HPDE6-E6E7 (cell line): Measurements from ENCODE around the gene SMCO1.
"Not testable (repeated sequence)": the region's sequence is repeated elsewhere in the genome, so short reads cannot be mapped to it uniquely, and the experiment has no call there.

Source experiments
- DNase-seq: peaks from one replicate; pipeline ENCODE4 v3.0.0; 2011; ENCODE audit warnings: missing footprints; ENCODE audit errors: extremely low spot score

SMCO1 gene, protein sequence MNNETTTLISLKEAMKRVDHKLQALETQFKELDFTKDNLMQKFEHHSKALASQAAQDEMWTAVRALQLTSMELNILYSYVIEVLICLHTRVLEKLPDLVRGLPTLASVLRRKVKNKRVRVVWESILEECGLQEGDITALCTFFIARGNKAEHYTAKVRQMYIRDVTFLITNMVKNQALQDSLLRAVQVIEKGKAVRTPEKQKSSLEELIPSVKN

DNA sequence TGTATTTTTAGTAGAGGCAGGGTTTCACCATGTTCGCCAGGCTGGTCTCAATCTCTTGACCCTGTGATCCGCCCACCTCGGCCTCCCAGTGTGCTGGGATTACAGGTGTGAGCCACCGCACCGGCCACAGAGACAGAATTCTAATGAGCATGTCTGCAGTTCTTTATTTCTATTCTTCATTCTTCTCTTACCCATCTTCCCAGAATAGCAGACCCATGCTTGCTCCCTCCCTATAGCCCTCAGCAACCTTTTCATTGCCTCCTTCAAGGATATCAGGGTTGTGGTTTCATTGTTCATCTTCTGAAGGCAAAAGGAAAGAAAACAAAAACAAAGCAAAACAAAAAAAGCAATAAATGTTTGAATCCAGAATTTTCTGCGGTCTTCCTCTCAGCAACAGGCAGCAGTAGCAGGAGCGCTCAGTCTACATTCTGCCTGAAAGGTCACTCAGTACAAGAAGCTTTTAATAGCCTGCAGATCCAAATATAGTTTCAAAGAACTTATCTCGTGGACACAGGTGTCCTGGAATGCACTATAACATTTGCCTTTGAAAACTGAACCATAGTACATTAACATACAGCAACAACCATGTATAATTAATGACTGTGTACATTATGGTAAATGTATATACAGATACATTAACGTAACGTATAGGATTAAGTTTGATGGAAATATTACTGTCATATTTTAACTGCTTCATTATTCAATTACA, at the start of gene SMCO1:
TSS of gene SMCO1 (minus strand) at position 434 of the 709 bp plus-strand sequence. CDS start at position 297, 137 bp downstream.
- no peak for DNase-seq

DNA sequence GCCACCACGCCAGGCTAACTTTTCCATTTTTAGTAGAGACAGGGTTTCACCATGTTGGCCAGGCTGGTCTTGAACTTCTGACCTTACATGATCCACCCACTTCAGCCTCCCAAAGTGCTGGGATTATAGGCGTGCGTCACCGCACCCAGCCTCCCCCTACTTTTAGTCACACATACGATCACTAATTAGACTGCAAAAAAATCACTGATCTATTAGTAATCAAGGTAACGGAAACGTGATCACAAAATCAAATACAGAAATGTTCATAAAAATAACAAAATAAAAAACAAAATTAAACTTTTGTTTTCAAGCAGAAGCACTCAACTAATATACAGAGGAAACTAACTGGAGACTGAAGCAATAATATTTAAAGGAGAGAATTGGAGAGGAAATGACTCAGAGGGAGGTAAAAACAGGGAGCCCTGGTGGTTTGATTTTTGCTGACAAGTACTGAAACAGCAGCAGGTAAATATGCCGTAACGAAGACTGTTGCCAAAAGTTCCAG, 48.6 kb upstream of the SMCO1 start:
- peak; percentile 81 for DNase-seq

DNA sequence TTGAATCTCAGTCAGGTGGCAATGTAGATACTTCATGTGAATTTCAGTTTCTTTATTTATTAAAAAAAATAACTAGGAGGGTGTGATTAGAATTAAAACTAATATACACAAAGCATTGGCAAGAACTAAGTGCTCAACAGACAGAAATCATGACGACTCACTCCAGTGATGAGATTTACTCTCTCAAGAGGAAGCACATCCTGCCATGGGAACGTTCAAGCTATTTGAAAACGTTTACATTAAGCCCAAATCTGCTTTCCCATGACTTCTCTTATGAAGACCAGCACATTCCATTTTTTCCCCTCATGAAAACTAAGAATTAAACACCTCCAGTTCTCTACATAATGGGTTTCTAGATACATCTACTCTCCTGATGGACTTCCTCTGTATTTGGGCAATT, 44.7 kb upstream of the SMCO1 start:
- no peak for DNase-seq

DNA sequence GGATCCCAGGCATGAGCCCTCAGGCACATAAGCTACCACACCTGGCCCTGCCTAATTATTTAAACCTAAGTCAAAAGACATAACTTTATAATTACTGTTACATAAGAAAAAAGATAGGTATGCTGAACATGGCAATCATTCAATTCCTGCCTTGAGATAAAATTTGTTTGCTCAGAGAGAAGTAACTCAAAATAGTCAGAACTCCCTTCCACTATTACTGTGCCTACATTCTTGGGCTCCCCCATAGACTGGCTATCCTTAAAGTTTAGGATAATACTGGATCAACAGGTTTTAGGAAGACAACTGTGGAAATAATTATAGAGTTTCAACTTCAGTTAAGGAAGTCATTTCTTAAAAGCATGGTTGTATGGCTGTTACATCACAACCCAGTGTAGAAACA, 43.3 kb upstream of the SMCO1 start:
- DNase-seq: no peak

DNA sequence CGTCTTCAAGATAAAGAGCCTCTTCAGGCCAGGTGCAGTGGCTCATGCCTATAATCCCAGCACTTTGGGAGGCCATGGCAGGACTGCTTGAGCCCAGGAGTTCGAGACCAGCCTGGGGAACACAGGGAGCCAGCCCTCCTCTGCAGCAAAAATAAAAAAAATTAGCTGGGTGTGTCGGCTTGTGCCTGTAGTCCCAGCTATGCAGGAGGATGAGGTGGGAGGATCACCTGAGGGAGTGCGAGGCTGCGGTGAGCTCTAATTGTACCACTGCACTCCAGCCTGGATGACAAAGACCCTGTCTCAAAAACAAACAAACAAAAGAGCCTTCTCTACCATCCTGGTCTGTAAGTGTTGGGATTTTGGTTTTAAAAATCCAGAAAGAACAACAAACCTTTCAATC, 42.1 kb upstream of the SMCO1 start:
- no peak for DNase-seq

DNA sequence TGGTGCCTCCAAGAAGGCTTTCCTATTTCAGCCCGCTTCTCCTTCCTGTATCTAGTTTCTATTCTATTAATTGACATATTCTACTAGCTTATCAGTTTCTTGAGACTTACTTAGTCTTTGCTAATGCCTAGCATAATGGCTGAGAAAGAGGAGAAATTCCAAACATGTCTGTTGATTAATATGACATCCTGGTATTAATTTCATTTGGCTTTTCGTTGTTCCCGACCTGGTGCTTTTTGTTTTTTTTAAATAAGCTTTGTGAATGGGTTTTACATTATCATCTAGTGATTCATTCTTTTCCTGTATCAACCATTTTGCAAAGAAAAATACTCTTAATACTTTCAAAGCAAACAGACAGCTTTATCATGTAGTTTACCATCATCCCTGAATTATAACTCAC, 40.1 kb upstream of the SMCO1 start:
- DNase-seq: no peak

DNA sequence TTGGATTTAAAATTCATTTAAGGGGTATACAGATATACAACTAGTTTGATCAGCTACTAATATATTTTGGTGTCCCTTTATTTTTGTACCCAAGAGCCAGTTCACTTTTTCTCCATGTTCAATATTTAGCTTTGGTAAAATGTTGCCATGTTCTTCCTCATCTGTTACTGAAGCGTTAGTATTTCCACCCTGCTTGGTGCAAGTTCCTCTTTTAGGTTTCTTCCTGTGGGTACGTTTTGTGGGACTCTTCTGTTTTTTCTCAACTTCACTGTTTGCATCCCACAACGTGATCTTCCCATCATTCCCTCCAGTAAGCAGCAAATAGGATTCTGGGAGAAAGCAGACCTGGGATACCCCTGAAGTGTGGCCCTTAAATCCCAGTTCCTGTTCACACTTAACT, 39.1 kb upstream of the SMCO1 start:
- no peak for DNase-seq

DNA sequence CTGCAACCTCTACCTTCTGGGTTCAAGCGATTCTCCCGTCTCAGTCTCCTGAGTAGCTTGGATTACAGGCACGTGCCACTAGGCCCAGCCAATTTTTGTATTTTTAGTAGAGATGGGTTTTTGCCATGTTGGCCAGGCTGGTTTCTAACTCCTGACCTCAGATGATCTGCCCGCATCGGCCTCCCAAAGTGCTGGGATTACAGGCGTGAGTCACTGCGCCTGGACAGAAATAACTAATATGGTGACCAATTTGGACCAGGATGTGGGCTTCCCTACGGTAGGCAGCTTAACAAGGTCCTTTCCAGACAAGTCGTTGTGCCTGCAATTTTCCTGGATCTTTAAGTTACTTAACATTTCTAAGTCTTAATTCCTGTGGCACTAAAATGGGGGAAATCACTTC, 38.4 kb upstream of the SMCO1 start:
- no peak for DNase-seq

DNA sequence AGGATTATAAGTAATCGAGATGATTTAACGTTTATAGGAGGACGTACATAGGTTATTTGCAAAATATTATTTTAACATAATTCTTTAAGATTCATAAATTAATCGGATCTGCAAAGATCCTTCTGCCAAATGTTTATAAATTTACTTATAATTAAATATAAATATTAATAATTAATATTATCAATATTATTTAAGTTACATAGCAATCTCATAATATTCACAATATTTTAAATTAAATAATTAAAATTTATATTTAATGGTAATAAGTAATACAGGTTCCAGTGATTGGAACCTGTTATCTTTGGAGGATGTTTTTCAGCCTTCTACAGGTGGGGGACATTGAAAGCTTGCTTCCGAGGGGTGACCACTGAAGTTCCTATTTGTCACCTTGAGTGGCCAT, 37.1 kb upstream of the SMCO1 start:
- no peak for DNase-seq

DNA sequence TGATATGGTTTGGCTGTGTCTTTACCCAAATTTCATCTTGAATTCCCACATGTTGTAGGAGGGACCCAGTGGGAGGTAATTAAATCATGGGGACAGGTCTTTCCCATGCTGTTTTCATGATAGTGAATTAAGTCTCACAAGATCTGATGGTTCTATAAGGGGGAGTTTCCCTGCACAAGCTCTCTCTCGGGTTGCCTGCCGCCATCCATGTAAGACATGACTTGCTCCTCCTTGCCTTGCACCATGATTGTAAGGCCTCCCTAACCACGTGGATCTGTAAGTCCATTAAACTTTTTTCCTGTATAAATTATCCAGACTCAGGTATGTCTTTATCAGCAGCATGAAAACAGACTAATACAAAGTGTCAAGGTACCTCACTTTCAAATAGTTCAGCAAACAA, 35.0 kb upstream of the SMCO1 start:
- not testable (repeated sequence) for DNase-seq

DNA sequence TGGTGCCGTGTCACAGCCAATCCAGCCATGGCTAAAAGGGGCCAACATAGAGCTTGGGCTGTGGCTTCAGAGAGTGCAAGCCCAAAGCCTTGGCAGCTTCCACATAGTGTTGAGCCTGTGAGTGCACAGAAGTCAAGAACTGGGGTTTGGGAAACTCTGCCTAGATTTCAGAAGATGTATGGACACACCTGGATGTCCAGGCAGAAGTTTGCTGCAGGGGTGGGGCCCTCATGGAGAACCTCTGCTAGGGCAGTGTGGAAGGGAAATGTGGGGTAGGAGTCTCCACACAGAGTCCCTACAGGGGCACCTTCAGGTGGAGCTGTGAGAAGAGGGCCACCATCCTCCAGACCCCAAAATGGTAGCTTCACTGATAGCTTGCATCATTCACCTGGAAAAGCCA, 34.2 kb upstream of the SMCO1 start:
- DNase-seq: not testable (repeated sequence)

DNA sequence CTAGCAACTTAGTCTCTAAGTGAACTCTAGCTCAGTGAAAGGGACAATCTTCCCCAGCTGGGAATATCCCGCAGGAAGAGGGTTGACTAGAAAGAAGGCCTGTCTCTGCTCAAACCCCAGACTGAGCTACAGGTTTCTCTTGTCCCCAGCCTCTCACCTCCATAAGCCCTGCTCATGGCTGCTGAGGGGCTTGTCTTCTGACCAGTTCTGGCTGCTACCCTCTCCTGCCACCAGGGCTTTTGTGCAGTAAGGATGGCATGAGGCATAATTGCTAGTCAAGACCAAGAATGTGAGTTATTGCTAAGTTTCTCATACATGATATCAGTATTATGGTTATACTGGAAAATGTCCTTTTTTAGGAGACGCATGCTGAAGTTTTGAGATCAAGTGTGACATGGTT, 31.9 kb upstream of the SMCO1 start:
- no peak for DNase-seq

DNA sequence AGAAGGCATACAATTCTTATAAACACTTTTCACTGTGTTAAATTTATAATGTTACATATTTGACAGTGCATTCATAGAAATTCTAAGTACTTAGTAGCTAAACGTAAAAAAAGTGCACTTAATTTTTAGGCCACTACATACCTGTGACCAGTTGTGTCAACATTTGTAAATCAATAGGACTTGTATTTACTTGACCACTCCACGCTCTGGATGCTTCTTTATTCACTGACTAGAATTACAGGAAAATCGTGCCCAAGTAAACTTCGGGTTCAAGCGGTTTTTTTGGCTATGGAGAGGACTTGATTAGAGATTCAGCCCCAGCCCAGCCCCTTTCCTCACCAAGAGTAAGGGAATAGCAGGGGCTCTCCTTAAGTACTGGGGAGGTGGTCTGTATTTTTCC, 31.4 kb upstream of the SMCO1 start:
- DNase-seq: no peak

DNA sequence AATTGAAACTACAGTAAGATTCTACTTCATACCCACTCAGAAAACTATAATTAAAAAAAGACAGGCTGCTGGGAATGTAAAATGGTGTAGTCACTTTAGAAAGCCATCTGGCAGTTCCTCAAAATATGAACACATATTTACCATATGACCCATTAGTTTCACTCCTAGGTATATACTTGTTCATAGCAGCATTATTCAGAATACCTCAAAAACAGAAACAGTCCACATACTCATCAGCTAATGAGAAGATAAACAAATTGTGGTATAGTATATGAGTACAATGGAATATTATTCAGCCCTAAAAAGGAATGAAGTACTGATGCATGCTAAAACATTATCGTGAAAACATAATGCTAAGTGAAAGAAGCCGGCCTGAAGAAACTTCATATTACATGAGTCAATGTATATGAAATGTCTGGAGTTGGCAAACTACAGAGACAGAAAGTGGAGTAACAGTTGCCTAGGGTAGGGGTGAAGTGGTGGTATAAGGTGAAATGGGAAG, 29.4 kb upstream of the SMCO1 start:
- no peak for DNase-seq

DNA sequence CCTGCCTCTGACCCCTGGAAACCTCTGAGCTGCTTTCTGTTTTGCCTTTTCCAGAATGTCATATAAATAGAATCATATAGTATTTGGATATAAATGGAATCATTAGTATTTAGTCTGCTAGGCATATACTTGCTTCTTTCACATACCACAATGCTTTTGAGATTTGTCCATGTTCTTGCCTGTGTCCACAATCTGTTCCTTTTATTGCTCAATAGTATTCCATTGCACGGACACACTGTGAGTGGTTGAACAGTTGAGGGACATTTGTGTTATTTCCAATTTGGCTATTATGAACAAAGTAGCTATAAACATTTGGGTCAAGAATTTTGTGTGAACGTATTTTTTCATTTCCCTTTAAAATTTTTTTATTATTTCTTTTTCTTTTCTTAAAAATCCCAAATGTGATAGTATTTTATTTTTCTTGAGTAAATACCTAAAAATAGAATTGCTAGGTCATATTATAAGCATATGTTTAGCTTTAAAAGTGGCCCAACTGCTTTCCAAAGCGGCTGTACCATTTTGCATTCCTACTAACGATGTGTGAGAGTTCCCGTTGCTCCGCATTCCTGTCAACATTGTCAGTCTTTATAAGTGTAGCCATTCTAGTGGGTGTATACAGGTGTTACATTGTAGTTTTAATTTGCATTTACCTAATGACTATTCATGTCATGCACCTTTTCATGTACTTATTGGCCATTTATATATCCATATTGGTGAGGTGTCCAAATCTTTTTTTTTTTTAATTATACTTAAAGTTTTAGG, 26.7 kb upstream of the SMCO1 start:
- DNase-seq: no peak

DNA sequence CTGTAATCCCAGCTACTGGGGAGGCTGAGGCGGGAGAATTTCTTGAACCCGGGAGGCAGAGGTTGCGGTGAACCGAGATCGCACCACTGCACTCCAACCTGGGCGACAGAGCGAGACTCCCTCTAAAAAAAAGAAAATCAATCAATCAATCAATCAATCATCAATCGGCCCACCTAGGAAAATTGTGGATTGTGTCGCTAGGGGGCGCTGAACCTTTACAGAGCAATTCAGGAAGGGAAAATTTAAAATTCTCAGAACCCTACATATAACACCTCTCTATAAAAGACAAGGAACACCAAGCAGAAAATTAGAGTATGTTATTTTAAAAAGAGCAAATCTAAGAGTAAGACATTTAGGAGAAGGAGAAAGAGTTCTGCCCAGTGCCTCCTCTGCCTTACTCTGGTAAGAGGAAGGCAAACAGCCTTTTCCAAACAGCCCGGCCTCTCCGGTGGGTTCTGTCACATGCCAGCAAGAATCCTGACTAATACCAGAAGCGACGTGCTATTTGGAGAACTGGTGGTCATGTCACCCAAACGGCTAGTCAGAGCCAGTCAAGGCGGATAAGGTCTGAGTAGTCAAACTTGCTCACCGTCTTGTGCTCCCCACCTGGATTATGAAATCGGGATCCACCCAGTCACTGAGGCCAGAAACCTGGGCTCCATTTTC, 22.3 kb upstream of the SMCO1 start:
- DNase-seq: peak; percentile 59

DNA sequence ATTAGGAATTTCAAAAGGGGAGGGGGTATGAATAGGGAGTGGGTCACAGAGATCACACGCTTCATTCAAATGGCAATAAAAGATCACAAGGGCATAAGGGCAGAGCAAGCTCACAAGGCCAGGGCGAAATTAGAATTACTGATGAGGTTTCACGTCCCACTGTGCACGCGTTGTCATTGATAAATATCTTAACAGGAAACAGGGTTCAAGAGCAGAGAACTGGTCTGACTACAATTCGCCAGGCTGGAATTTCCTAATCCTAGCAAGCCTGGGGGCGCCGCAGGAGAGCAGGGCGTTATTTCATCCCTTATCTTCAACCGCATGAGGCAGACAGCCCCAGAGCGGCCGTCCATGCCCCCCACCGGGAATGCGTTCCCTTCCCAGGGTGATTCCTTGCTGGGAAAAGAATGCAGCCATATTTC, 18.1 kb upstream of the SMCO1 start:
- no peak for DNase-seq

DNA sequence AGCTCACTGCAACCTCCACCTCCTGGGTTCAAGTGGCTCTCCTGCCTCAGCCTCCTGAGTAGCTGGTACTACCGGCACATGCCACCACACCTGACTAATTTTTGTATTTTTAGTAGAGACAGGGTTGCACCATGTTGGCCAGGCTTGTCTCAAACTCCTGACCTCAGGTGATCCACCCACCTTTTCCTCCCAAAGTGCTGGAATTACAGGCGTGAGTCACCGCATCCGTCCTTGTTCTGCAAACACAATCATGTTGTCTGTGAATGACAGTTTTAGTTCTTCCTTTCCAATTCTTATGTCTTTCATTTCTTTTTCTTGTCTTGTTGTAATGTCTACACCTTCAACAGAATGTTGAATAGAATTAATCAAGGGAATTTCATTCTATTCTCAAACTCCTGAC, 16.3 kb upstream of the SMCO1 start:
- DNase-seq: no peak

DNA sequence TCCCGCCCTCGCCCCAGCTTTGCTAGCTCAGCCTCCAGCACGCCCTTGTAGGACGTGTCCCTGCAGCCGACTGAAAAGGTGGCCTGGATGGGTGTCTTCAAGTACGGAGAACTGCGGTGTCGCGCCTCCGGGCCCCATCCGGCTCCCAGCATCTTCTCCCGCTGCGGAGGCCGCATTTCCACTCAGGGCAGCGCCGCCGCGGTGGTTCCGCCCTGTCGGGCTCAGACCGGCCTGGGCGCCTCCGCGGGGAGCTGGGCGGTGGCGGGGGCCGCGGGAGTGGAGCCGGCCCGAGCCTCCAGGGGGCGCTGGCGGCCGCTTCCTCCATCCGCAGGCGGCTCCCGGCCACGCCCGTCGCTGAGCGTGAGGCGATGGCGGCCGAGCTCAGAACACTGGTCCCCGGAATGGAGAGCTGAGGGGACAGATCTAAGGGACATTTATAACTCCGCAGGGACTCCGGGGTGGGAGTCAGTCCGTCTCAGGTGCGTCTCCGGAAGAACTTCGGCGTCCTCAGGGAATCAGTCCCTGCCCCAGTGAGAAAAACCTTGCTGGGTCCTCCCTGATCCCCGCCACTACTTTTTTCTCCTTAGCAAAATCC, 13.6 kb upstream of the SMCO1 start:
- DNase-seq: peak; percentile 61

DNA sequence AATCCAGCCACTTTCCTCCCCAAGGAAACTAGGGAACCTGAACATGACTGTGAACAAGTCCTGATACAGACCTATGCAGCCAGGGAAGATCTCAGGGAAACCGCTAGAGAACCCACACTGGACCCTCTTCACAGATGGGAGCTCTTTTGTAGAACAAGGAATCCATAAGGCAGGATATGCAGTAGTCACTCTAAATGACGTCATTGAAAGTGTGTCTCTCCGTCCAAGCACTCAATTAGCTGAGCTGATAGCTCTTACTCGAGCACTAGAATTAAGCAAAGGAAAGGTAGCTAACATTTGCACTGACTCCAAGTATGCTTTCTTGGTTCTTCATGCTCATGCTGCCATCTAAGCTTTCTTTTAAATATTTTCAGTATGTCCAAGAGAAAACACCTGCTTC, 10.0 kb upstream of the SMCO1 start:
- DNase-seq: no peak

DNA sequence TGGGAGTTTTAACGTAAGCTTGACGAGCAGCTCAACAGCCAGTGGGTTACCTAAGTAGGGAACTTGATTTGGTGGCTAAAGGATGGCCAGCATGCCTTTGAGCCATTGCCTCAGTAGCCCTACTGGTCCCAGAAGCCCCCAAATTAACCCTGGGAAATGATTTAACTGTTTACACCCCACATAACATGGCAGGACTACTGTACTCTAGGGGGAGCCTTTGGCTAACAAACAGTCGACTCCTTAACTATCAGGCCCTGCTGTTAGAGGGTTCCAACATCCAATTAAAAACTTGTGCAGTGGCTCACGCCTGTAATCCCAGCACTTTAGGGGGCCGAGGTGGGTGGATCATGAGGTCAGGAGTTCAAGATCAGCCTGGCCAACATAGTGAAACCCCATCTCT, 9.4 kb upstream of the SMCO1 start:
- no peak for DNase-seq

DNA sequence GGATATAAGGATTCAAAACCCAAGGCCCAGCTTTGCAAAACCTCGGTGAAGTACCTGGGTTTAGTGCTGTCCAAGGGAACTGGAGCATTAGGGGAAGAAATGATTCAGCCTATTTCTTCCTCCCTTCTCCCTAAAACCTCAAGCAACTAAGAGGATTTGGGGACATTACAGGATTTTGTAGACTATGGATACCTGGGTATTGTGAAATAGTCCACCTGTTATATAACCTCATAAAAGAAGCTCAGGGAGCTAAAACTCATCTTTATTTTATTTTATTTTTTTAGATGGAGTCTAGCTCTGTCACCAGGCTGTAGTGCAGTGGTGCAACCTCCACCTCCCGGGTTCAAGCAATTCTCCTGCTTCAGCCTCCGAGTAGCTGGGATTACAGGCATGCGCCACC, 8.7 kb upstream of the SMCO1 start:
- DNase-seq: no peak
